Measurements from ENCODE around the gene STOX2. TPM values are rescaled to one million over a fixed set of nuclear protein-coding genes. Genes with fewer than 3 reads are reported as not detected.

Gene STOX2
- total RNA-seq, 1 donor from 2014 or later, result 2.5 TPM

- DNase-seq (ENCODE audit: low read depth) (no peak), FAIRE-seq (no peak)
- H3K4me1 Mint-ChIP-seq (ENCODE audit: low read depth, unreplicated experiment), result peaks cover 4% of the 10 kb centered on the region
- Histone ChIP-seq H3K9ac (ENCODE audit: low read length) (no peak overlapping the region), H3K27ac (ENCODE audit: low read depth, low read length) (no peak overlapping the region), H3K4me3 (ENCODE audit: insufficient read depth, low read depth, low read length) (no peak overlapping the region), H3K9me3 (ENCODE audit: insufficient read depth, low read depth, low read length) (no peaks in the 10 kb centered on the region), H3K27me3 (ENCODE audit: insufficient read depth, low read length) (no peaks in the 10 kb centered on the region), H3K36me3 (ENCODE audit: insufficient read depth, low read length) (no peaks in the 10 kb centered on the region), H4K20me1 (ENCODE audit: insufficient read depth, low read length) (no peaks in the 10 kb centered on the region), H2AFZ (ENCODE audit: low read depth, low read length) (no peak overlapping the region), H3K4me2 (ENCODE audit: low read length) (no peak overlapping the region), H3K79me2 (ENCODE audit: insufficient read depth, low read length) (no peaks in the 10 kb centered on the region), H3K4me1 (ENCODE audit: insufficient read depth, low read length) (no peaks in the 10 kb centered on the region)
- TF ChIP-seq CTCF (IDR thresholded peaks at IDR 0.05; ENCODE audit: insufficient read depth, low read depth, low read length) (no peak), EZH2 (IDR thresholded peaks at IDR 0.05; ENCODE audit: insufficient read depth, low read length) (no peak)
- peaks cover under 1% of the 10 kb centered on the region for H3K27me3 Mint-ChIP-seq (ENCODE audit: low read depth, unreplicated experiment)
- H3K4me3 Mint-ChIP-seq (ENCODE audit: unreplicated experiment), result no peak overlapping the region
- H3K36me3 Mint-ChIP-seq (ENCODE audit: low read depth, unreplicated experiment), result no peaks in the 10 kb centered on the region
- H3K9me3 Mint-ChIP-seq (ENCODE audit: unreplicated experiment), result no peaks in the 10 kb centered on the region
- H3K27ac Mint-ChIP-seq (ENCODE audit: unreplicated experiment), result no peak overlapping the region
These were observed 117.7 kb downstream of the STOX2 start for GRCh38 chr4:184022679-184023383.

- no peaks in the 10 kb centered on the region for H3K36me3 Mint-ChIP-seq (ENCODE audit: low read depth, unreplicated experiment)
- no peak overlapping the region for H3K9ac ChIP-seq (ENCODE audit: low read length)
- H3K27me3 Mint-ChIP-seq (ENCODE audit: low read depth, unreplicated experiment), result peaks cover 4% of the 10 kb centered on the region
- H2AFZ ChIP-seq (ENCODE audit: low read depth, low read length), result no peak overlapping the region
- no peaks in the 10 kb centered on the region for H3K79me2 ChIP-seq (ENCODE audit: insufficient read depth, low read length)
- DNase-seq (ENCODE audit: low read depth) (no peak), FAIRE-seq (no peak)
- no peak overlapping the region for H3K4me3 ChIP-seq (ENCODE audit: insufficient read depth, low read depth, low read length)
- no peaks in the 10 kb centered on the region for H3K27me3 ChIP-seq (ENCODE audit: insufficient read depth, low read length)
- peaks cover 4% of the 10 kb centered on the region for H3K9me3 Mint-ChIP-seq (ENCODE audit: unreplicated experiment)
- no peak overlapping the region for H3K4me3 Mint-ChIP-seq (ENCODE audit: unreplicated experiment)
- H3K9me3 ChIP-seq (ENCODE audit: insufficient read depth, low read depth, low read length), result no peaks in the 10 kb centered on the region
- no peaks in the 10 kb centered on the region for H4K20me1 ChIP-seq (ENCODE audit: insufficient read depth, low read length)
- H3K27ac ChIP-seq (ENCODE audit: low read depth, low read length), result no peak overlapping the region
- H3K4me1 ChIP-seq (ENCODE audit: insufficient read depth, low read length), result no peaks in the 10 kb centered on the region
- no peak overlapping the region for H3K4me2 ChIP-seq (ENCODE audit: low read length)
- H3K36me3 ChIP-seq (ENCODE audit: insufficient read depth, low read length), result no peaks in the 10 kb centered on the region
- TF ChIP-seq CTCF (IDR thresholded peaks at IDR 0.05; ENCODE audit: insufficient read depth, low read depth, low read length) (no peak), EZH2 (IDR thresholded peaks at IDR 0.05; ENCODE audit: insufficient read depth, low read length) (no peak)
- peaks cover 3% of the 10 kb centered on the region for H3K4me1 Mint-ChIP-seq (ENCODE audit: low read depth, unreplicated experiment)
- no peak overlapping the region for H3K27ac Mint-ChIP-seq (ENCODE audit: unreplicated experiment)
These were observed 119.5 kb downstream of the STOX2 start for GRCh38 chr4:184024637-184025036.
